Gastrocnemius medialis (tissue), 4 donors: Measurements from ENCODE around the gene DEPDC4. TPM values are rescaled to one million over a fixed set of nuclear protein-coding genes. Genes with fewer than 3 reads are reported as not detected.
A peak's percentile ranks its signal among the peaks of the same experiment; 100 is the strongest.
"Not testable (repeated sequence)": the region's sequence is repeated elsewhere in the genome, so short reads cannot be mapped to it uniquely, and the experiment has no call there.

ENCODE experiments used
- ATAC-seq, 2 donors: fragments of 150-250 bp; one replicate each; pipeline ENCODE4 v1.9.1; 2016
- DNase-seq, 2 donors: peaks; one replicate each; pipeline ENCODE4 v3.0.0-alpha.2; 2019
- H3K27ac ChIP-seq, 4 donors: fragments of 200-600 bp; sonication (generic); 1 replicate in 1 of 4; 2 replicates in 3 of 4; pipeline ENCODE4 v1.5.1; 2016 to 2018; ENCODE audit warnings: mild to moderate bottlenecking in 2 of 4, moderate library complexity in 1 of 4
- H3K27me3 ChIP-seq, 3 donors: fragments of 200-600 bp; sonication (generic) in 2 of 3; 1 replicate in 1 of 3; 2 replicates in 2 of 3; pipeline versions ENCODE4 v1.5.1 to v1.6.0; 2016 to 2019; ENCODE audit warnings: mild to moderate bottlenecking in 1 of 3, moderate library complexity in 1 of 3
- H3K36me3 ChIP-seq, 2 donors: fragments of 200-600 bp; sonication (generic) in 1 of 2; one replicate each; pipeline ENCODE4 v1.5.1; 2017 to 2018
- H3K4me1 ChIP-seq, 2 donors: fragments of 200-600 bp; sonication (generic) in 1 of 2; one replicate each; pipeline ENCODE4 v1.5.1; 2016 to 2017; ENCODE audit warnings: mild to moderate bottlenecking in 2 of 2
- H3K4me3 ChIP-seq, 4 donors: fragments of 200-600 bp; sonication (generic) in 3 of 4; 1 replicate in 1 of 4; 2 replicates in 3 of 4; pipeline ENCODE4 v1.5.1; 2016 to 2019; ENCODE audit warnings: mild to moderate bottlenecking in 2 of 4
- H3K9me3 ChIP-seq, 3 donors: fragments of 200-600 bp; sonication (generic) in 2 of 3; 1 replicate in 1 of 3; 2 replicates in 2 of 3; pipeline ENCODE4 v1.5.1; 2016 to 2019
- CTCF ChIP-seq, 5 experiments: fragments of 450-650 bp in 3 of 5; fragments of 200-600 bp in 2 of 5; sonication (generic) in 2 of 5; IDR thresholded peaks in 4 of 5; conservative IDR thresholded peaks in 1 of 5; 1 replicate in 4 of 5; 2 replicates in 1 of 5; pipeline ENCODE4 v1.5.1; 2016 to 2019; ENCODE audit warnings: antibody characterized with exemption in 5 of 5, mild to moderate bottlenecking in 3 of 5, moderate library complexity in 3 of 5
- POLR2A ChIP-seq, 2 donors: fragments of 450-650 bp; IDR thresholded peaks; one replicate each; pipeline ENCODE4 v1.6.1; 2017; ENCODE audit warnings: antibody characterized with exemption in 2 of 2, mild to moderate bottlenecking in 2 of 2, moderate library complexity in 2 of 2
- in situ Hi-C, 4 donors: fragments of 200-750 bp; cut with MboI; loops; one replicate each; pipeline versions ENCODE4 v1.15.0 to v1.8.0; 2017; ENCODE audit warnings: low sequenced_read_pairs in 4 of 4
- intact Hi-C: fragments of 100-400 bp; cut with DNase I; formaldehyde crosslinking; loops from one replicate; pipeline ENCODE4 v1.15.1; 2023; ENCODE audit warnings: low total_unique reads
- total RNA-seq, 4 donors: library from RNA; depleted of rRNA; stranded (reverse); fragments of >200 nt; gene quantifications; one replicate each; pipeline versions ENCODE4 v1.1.0 to v1.2.3, GENCODE V29; 2016

DEPDC4 gene
- total RNA-seq, 4 donors from 2014 or later: not detected

GRCh38 chr12:100265732-100266584 lies 921 bp downstream of the DEPDC4 start:
- intact Hi-C loops: loop anchor here (1.0 to 10.0 kb wide), 4 partner anchors 65 to 1015 kb away; partner anchors contain the start of genes ACTR6, GAS2L3 and UTP20
- no peaks in the 10 kb centered on the region for H3K27me3 ChIP-seq
- DNase-seq (no peak), ATAC-seq (no peak)
- TF ChIP-seq CTCF (IDR thresholded peaks at IDR 0.05 in 4 of 5, conservative IDR thresholded peaks at IDR 0.05 in 1 of 5) (no peak), POLR2A (IDR thresholded peaks at IDR 0.05) (no peak)
- no peaks in the 10 kb centered on the region for H3K9me3 ChIP-seq
- peaks cover 24% of the 10 kb centered on the region in 2 donors for H3K4me1 ChIP-seq
- H3K4me3 ChIP-seq: peak overlapping the region; percentile 84 to 98 (median 86)
- no peaks in the 10 kb centered on the region for H3K36me3 ChIP-seq
- in situ Hi-C loops: no loop called here
- peak overlapping the region; percentile 91 to 96 (median 95) for H3K27ac ChIP-seq

GRCh38 chr12:100265107-100265506 lies 1.8 kb downstream of the DEPDC4 start:
- H3K27me3 ChIP-seq, H3K36me3 ChIP-seq, in situ Hi-C loops, H3K9me3 ChIP-seq, H3K27ac ChIP-seq, DNase-seq, ATAC-seq, H3K4me3 ChIP-seq: not testable (repeated sequence)
- peaks cover 24% of the 10 kb centered on the region in 2 donors for H3K4me1 ChIP-seq
- intact Hi-C loops: loop anchor here (10.0 kb wide), 1 partner anchor 310 kb away; the partner anchor contains the start of gene GAS2L3

GRCh38 chr12:100263131-100263530 lies 3.7 kb downstream of the DEPDC4 start:
- no peak for TF ChIP-seq CTCF (IDR thresholded peaks at IDR 0.05 in 4 of 5, conservative IDR thresholded peaks at IDR 0.05 in 1 of 5)
- TF ChIP-seq POLR2A (IDR thresholded peaks at IDR 0.05): no peak
- Histone ChIP-seq H3K36me3 (no peaks in the 10 kb centered on the region), H3K4me3 (no peak overlapping the region), H3K27ac (no peak overlapping the region), H3K9me3 (no peaks in the 10 kb centered on the region), H3K4me1 (peaks cover 4 to 6% of the 10 kb centered on the region in 2 donors), H3K27me3 (no peaks in the 10 kb centered on the region)
- ATAC-seq (no peak), DNase-seq (no peak)
- intact Hi-C loops (loop anchor here (10.0 kb wide), 1 partner anchor 312 kb away; the partner anchor contains the start of gene GAS2L3), in situ Hi-C loops (no loop called here)

GRCh38 chr12:100258127-100258526 lies 8.8 kb downstream of the DEPDC4 start:
- in situ Hi-C loops: no loop called here
- Histone ChIP-seq H3K36me3 (no peaks in the 10 kb centered on the region), H3K27me3 (no peaks in the 10 kb centered on the region), H3K9me3 (no peaks in the 10 kb centered on the region), H3K4me3 (no peak overlapping the region), H3K27ac (no peak overlapping the region), H3K4me1 (no peaks in the 10 kb centered on the region)
- DNase-seq (no peak), ATAC-seq (no peak)
- TF ChIP-seq CTCF (IDR thresholded peaks at IDR 0.05 in 4 of 5, conservative IDR thresholded peaks at IDR 0.05 in 1 of 5): no peak
- no peak for TF ChIP-seq POLR2A (IDR thresholded peaks at IDR 0.05)
- intact Hi-C loops: no loop called here

- in situ Hi-C loops (no loop called here), intact Hi-C loops (no loop called here)
Observed at GRCh38 chr12:100254876-100255275, 12.0 kb downstream of the DEPDC4 start.

More at GRCh38 chr12:100254876-100255275, 12.0 kb downstream of the DEPDC4 start:
- H3K27me3 ChIP-seq: no peaks in the 10 kb centered on the region
- H3K36me3 ChIP-seq: no peaks in the 10 kb centered on the region
- no peak for DNase-seq
- no peak overlapping the region for H3K27ac ChIP-seq
- no peaks in the 10 kb centered on the region for H3K9me3 ChIP-seq
- no peak for ATAC-seq
- no peak for TF ChIP-seq POLR2A (IDR thresholded peaks at IDR 0.05)
- no peak for TF ChIP-seq CTCF (IDR thresholded peaks at IDR 0.05 in 4 of 5, conservative IDR thresholded peaks at IDR 0.05 in 1 of 5)
- no peak overlapping the region for H3K4me3 ChIP-seq
- no peaks in the 10 kb centered on the region for H3K4me1 ChIP-seq
